Measurements from ENCODE around the gene FOXB2.
A peak's percentile ranks its signal among the peaks of the same experiment; 100 is the strongest.

- TF ChIP-seq CTCF (IDR thresholded peaks at IDR 0.05) (no peak), EZH2phosphoT487 (IDR thresholded peaks at IDR 0.05) (peak; percentile 99), EZH2 (IDR thresholded peaks at IDR 0.05) (peak; percentile 100)
These were observed at the start of gene FOXB2 for GRCh38 chr9:77019236-77019925.
